ENCODE data around the gene OR5AC2. TPM values are rescaled to one million over a fixed set of nuclear protein-coding genes. Genes with fewer than 3 reads are reported as not detected.

Gene OR5AC2
- total RNA-seq, 4 donors from 2014 or later, result not detected

DNA sequence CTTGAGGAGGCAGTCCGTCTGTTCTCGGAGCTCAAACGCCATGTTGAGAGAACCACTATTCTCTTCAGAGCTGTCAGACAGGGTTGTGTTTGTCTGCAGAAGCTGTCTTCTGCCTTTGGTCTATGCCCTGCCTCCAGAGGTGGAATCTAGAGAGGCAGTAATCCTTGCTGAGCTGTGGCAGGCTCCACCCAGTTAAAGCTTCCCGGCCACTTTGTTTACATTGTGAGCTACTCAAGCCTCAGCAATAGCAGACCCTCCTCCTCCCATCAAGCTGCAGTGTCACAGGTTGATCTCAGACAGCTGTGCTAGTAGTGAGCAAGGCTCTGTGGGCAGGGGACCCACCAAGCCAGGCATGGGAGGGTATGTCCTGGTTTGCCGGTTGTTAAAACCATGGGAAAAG, 8.9 kb downstream of the OR5AC2 start:
- ATAC-seq (ENCODE audit: low FRiP score) (no peak), DNase-seq (ENCODE audit: low spot score) (no peak)
- TF ChIP-seq, protein P1, sequence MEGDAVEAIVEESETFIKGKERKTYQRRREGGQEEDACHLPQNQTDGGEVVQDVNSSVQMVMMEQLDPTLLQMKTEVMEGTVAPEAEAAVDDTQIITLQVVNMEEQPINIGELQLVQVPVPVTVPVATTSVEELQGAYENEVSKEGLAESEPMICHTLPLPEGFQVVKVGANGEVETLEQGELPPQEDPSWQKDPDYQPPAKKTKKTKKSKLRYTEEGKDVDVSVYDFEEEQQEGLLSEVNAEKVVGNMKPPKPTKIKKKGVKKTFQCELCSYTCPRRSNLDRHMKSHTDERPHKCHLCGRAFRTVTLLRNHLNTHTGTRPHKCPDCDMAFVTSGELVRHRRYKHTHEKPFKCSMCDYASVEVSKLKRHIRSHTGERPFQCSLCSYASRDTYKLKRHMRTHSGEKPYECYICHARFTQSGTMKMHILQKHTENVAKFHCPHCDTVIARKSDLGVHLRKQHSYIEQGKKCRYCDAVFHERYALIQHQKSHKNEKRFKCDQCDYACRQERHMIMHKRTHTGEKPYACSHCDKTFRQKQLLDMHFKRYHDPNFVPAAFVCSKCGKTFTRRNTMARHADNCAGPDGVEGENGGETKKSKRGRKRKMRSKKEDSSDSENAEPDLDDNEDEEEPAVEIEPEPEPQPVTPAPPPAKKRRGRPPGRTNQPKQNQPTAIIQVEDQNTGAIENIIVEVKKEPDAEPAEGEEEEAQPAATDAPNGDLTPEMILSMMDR (IDR thresholded peaks at IDR 0.05), result no peak

DNA sequence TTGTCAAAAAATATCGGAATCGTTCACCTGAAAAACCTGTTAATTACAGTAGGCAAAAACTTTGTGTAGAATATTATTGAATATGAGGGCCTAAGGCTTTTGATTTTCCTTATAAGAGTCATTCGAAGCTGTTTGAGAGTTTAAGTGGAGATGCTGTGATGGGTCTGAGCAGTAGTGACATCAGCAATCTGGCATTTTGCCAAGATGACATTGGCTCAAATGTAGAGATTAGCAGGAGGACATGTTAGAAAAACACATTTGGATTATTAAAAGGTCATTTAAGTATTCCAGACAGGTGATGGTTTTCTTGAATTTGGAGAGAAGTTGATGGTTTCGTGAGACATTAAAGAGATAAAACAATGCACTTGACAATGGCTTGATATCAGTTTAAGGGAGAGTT, 12.9 kb downstream of the OR5AC2 start:
- DNase-seq (ENCODE audit: low spot score) (no peak), ATAC-seq (ENCODE audit: low FRiP score) (no peak)
- TF ChIP-seq, protein P1 (IDR thresholded peaks at IDR 0.05), result no peak

DNA sequence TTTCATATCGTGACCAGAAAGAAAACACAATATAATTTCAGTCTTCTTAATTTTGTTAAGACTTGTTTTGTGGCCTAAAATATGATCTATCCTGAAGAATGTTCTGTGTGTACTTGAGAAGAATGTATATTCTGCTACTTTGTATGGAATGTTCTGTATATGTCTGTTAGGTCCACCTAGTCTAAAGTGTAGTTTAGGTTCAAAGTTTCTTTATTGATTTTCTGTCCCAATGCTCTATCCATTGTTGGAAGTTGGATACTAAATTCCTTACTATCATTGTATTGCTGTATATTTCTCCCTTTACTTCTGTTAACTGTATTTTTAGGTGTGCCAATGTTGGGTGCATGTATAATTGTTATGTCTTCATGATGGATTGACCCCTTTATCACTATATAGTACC, 21.2 kb downstream of the OR5AC2 start:
- DNase-seq (ENCODE audit: low spot score) (no peak), ATAC-seq (ENCODE audit: low FRiP score) (no peak)
- TF ChIP-seq, protein P1 (IDR thresholded peaks at IDR 0.05), result no peak

DNA sequence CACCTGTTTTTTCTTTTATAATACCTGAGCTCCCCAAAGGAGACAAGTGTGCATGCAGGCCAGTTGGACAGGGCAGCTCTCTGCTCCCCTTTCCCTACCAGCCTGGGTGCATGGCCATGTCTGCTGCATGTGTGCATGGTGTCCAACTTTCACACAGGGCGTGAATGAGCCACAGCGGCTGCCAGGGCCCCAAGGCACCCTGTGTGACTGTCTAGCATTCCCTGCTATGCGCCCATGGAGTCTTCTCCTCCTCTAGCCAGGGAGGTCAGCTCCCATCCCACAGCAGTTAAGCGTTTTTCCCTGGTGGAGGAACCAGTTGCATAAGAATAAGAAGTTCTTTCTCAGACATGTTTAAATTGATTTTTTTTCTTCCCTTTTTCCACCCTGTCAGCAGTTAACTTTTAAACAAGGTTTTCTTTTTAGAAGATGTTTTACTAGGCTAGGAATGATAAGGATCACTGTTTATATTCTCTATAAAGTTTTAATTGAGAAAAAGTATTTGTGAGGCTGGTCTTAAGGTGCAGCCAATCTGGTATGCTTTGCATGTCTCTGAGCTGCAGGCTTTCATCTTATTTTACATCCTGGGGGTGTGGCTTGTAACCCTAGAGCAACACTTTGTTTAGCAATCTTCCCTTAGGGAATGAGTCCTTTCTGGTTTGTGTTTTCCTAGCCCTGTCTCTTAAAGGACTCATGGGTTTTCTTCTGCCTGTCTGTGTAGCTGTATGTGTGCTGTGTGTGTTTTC, 23.0 kb downstream of the OR5AC2 start:
- DNase-seq (ENCODE audit: low spot score) (no peak), ATAC-seq (ENCODE audit: low FRiP score) (no peak)
- TF ChIP-seq, protein P1 (IDR thresholded peaks at IDR 0.05), result no peak

DNA sequence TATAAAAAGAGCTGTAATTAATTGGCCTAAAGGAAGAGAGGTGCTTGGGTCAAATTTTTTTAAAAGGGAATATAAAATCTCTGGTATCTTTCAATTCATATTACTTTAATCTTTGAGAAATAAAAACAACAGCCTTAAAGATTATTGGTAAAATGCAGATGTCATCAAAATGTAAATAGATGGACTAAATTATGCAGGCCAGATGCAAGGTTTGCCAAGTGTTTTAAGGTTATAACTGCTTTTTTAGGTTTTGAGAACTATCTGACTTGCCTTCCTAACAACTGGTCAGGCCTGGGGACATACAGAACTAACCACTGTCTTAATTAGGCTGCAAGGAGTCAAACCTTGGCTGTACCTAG, 23.6 kb downstream of the OR5AC2 start:
- no peak for ATAC-seq (ENCODE audit: low FRiP score)
- TF ChIP-seq, protein P1 (IDR thresholded peaks at IDR 0.05), result no peak
- DNase-seq (ENCODE audit: low spot score), result no peak

DNA sequence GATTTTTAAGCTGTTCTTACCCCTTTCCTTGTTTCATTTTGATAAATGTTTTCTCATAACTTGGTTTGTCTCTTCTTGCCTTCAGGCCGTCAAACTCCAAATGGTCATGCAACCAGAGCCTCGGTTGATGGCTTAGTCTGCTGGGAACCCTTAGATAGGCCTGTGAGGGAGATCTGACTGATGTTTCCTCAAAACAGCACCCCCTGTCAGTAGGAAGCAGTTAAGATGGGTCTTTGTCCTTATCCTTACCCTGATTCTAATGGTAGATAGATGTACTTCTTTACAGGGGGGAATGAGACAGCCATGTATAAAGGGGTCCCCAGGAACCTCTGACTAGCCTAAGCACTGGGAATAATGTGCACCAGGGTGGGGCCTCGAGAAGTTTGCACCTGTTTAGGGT, 27.3 kb downstream of the OR5AC2 start:
- no peak for ATAC-seq (ENCODE audit: low FRiP score)

DNA sequence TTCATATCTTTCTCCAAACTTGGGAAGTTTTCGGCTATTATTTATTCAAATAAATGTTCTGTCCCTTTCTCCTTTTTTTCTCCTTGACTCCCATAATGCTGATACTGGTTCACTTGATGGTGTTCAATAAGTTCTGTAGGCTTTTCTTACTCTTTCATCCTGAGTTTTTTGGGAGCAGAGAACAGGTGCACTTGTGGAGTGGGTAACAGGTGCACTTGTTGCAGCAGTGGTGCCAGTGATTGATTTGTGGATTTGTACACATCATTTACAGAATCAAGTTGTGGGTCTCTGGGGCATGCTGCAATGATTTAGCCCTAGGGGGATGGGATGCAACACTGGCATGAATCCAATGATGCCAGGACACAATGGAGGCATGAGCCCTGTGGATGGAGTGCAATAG, 28.7 kb downstream of the OR5AC2 start:
- TF ChIP-seq, protein P1 (IDR thresholded peaks at IDR 0.05), result no peak
- no peak for ATAC-seq (ENCODE audit: low FRiP score)
- no peak for DNase-seq (ENCODE audit: low spot score)

More for the DNA sequence above, 27.3 kb downstream of the OR5AC2 start:
- TF ChIP-seq, protein P1 (IDR thresholded peaks at IDR 0.05), result no peak
- no peak for DNase-seq (ENCODE audit: low spot score)

Data from omental fat pad (tissue), 4 donors.